Progenitor cell of endocrine pancreas (in vitro differentiated cells): ENCODE data around the gene PIK3R6. TPM values are rescaled to one million over a fixed set of nuclear protein-coding genes. Genes with fewer than 3 reads are reported as not detected.
A peak's percentile ranks its signal among the peaks of the same experiment; 100 is the strongest.

ENCODE experiments used
- DNase-seq: peaks from one replicate; pipeline ENCODE4 v3.0.0; 2021; ENCODE audit warnings: low spot score; ENCODE audit not compliant: unreplicated experiment
- H3K27ac Mint-ChIP-seq: 2 replicates; pipeline ENCODE4 v1.8.0; 2021; ENCODE audit warnings: mild to moderate bottlenecking, moderate library complexity, mixed read lengths
- H3K27me3 Mint-ChIP-seq: 2 replicates; pipeline ENCODE4 v1.8.0; 2021; ENCODE audit warnings: mixed read lengths
- H3K36me3 Mint-ChIP-seq: 2 replicates; pipeline ENCODE4 v1.8.0; 2022; ENCODE audit warnings: mixed read lengths; ENCODE audit not compliant: insufficient read depth
- H3K4me1 Mint-ChIP-seq: 2 replicates; pipeline ENCODE4 v1.8.0; 2021; ENCODE audit warnings: low read depth, mixed read lengths
- H3K4me3 Mint-ChIP-seq: 2 replicates; pipeline ENCODE4 v1.8.0; 2021; ENCODE audit warnings: low read depth, mild to moderate bottlenecking, moderate library complexity, mixed read lengths
- H3K9me3 Mint-ChIP-seq: 2 replicates; pipeline ENCODE4 v1.8.0; 2021; ENCODE audit warnings: low read depth, mixed read lengths
- total RNA-seq: library from RNA; stranded (reverse); gene quantifications from 2 replicates; pipeline ENCODE4 v1.2.1, GENCODE V29; 2021
- TF ChIP-seq, protein P1 (sequence below): fragments of 200-600 bp; sonication (generic); IDR thresholded peaks from one replicate; pipeline ENCODE4 v1.5.0; 2021; ENCODE audit warnings: antibody characterized with exemption, mild to moderate bottlenecking; ENCODE audit not compliant: unreplicated experiment

The PIK3R6 gene
- total RNA-seq, 1 donor from 2014 or later = 0.07 TPM

DNA sequence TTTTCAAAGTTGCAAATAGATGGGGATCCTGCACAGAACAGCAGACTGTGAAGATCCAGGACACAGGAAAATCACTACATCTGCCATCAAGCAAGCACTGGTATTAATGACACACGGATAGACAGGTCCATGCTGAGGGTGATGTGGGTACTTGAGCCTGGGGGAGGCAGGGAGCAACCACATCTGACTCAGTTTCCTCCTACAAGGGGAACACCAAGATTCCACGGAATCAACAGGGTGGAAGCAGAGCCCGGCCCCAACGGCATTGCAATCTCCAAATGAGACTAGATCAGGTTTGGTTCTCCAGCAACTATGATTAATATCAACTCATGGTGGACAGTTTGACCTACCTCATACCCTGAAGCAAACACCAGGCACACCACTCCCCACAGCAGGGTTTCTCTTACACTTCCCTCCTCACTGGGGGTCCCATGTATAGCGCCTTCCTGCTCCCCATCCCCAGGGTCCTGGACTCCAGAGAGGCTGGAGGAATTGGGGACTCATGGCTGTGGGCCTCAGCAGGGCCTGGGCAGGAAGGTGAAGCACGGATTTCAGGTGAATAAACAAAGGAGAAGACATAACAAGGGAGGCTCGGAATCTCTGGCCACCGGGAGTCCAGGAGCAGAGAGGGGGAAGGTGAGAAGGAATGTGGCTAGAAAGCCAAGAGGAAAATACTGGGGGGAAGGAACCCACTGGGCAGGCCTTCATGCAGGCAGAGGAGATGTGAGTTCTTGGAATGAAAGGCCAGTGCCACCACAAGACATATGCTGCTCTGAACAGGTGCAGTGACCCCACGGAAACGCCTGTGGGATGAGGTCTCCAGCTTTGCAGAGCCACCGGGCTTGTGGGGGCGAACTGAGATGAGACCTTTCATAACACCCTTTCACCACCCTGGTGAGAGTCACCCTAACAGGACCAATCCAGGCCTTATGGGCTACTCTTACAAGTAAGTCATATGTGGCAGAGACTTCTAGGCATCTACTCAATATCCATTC, 29.5 kb upstream of the PIK3R6 start:
- no peaks in the 10 kb centered on the region for H3K9me3 Mint-ChIP-seq
- DNase-seq = no peak
- no peak overlapping the region for H3K27ac Mint-ChIP-seq
- TF ChIP-seq, protein P1, sequence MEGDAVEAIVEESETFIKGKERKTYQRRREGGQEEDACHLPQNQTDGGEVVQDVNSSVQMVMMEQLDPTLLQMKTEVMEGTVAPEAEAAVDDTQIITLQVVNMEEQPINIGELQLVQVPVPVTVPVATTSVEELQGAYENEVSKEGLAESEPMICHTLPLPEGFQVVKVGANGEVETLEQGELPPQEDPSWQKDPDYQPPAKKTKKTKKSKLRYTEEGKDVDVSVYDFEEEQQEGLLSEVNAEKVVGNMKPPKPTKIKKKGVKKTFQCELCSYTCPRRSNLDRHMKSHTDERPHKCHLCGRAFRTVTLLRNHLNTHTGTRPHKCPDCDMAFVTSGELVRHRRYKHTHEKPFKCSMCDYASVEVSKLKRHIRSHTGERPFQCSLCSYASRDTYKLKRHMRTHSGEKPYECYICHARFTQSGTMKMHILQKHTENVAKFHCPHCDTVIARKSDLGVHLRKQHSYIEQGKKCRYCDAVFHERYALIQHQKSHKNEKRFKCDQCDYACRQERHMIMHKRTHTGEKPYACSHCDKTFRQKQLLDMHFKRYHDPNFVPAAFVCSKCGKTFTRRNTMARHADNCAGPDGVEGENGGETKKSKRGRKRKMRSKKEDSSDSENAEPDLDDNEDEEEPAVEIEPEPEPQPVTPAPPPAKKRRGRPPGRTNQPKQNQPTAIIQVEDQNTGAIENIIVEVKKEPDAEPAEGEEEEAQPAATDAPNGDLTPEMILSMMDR = no peak
- H3K36me3 Mint-ChIP-seq = no peaks in the 10 kb centered on the region
- peaks cover 49% of the 10 kb centered on the region for H3K27me3 Mint-ChIP-seq
- H3K4me3 Mint-ChIP-seq = no peak overlapping the region
- H3K4me1 Mint-ChIP-seq = peaks cover 13% of the 10 kb centered on the region

DNA sequence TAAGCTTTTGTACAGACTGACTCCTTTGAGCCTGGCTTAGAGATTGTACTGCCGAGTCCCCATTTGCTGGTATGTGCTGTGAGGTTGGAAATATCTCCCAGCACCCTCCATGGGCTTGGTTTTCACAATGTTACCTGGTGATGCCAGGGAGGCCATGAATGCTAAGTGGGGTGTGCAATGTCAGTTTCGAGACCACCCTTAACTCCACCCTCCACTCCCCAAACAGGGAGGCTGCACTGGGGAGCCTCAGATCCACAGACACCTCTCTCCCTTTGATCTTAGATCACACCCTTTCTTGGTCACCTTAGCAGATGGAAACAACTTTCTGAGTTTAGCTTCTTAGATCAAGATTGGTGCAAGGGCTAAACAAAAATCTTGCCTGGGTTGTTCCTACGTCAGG, 28.6 kb upstream of the PIK3R6 start:
- H3K36me3 Mint-ChIP-seq = no peaks in the 10 kb centered on the region
- TF ChIP-seq, protein P1 = no peak
- peaks cover 11% of the 10 kb centered on the region for H3K4me1 Mint-ChIP-seq
- no peak overlapping the region for H3K27ac Mint-ChIP-seq
- H3K4me3 Mint-ChIP-seq = no peak overlapping the region
- H3K9me3 Mint-ChIP-seq = no peaks in the 10 kb centered on the region
- no peak for DNase-seq
- H3K27me3 Mint-ChIP-seq = peaks cover 51% of the 10 kb centered on the region

DNA sequence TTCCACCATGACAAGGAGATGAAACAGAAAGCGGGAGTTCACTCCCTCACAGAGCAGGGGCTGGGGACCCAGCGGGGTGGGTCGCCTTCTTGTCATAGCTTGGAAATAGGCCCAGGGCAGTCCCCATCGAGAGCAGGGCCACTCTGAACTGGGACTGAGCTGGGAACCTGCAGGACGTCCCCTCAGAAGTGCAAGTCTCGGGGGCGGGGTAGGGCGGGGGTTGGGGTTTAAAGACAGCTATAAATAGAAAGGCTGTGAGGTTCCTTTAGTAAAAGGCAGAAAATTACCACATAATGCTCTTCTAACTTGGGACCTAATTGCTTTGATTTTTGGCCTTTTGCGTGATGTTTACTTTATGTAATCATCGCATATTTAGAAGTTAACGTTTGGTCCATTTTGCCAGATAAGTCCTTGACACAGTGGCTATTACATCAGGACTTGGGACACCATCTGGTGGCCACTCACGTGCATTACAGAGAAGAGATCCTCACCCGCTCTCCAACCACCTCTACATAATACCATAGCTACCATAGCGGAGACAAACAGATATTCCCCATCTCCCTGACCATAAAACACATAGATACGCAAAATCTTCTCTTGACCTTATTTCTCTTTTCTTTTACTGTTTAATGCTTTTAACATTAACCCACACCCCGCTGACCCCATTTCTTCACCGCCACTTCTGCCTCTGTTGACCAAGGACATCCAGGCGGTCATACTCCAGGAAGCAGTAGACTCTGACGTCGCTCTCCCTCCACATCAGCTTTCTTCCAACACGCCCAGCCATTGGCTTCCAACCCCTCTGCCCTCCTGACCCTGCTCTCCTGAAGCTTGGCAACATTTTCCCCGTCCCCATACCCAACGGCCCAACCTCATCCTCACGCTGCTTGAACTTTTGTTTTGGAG, 27.5 kb upstream of the PIK3R6 start:
- H3K27me3 Mint-ChIP-seq = peaks cover 51% of the 10 kb centered on the region
- TF ChIP-seq, protein P1 = peak; percentile 80
- H3K4me1 Mint-ChIP-seq = peaks cover 8% of the 10 kb centered on the region
- no peaks in the 10 kb centered on the region for H3K36me3 Mint-ChIP-seq
- DNase-seq = no peak
- no peak overlapping the region for H3K27ac Mint-ChIP-seq
- H3K9me3 Mint-ChIP-seq = no peaks in the 10 kb centered on the region
- H3K4me3 Mint-ChIP-seq = no peak overlapping the region

DNA sequence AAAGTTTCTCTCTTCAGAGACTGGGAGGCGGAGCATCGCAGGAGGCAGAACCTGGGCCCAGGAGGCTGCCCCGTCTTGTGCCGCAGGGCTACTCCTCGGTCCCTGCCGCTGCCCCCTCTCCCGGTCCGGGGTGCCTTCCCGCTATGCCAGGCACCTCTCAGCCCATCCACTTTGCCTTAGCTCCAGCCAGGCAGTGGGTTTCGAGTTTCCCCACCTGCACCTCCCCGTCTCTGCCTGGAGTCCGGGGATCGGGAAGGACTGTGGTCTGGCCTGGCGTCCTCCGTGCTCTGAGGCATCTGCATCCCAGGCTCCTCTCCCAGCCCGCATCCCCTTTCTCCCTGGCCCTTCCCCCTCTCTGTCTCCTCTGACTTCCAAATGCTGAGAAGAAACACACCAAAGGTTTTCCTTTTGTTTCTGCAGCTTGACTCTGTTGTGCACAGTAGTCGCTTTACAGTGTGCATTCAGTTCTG, 26.8 kb upstream of the PIK3R6 start:
- H3K36me3 Mint-ChIP-seq = no peaks in the 10 kb centered on the region
- no peak overlapping the region for H3K4me3 Mint-ChIP-seq
- TF ChIP-seq, protein P1 = no peak
- H3K9me3 Mint-ChIP-seq = no peaks in the 10 kb centered on the region
- peaks cover 54% of the 10 kb centered on the region for H3K27me3 Mint-ChIP-seq
- H3K27ac Mint-ChIP-seq = no peak overlapping the region
- DNase-seq = no peak
- peaks cover 7% of the 10 kb centered on the region for H3K4me1 Mint-ChIP-seq
